GM21381 (cell line): ENCODE results near the gene CLDN20.
"Not testable (repeated sequence)": the region's sequence is repeated elsewhere in the genome, so short reads cannot be mapped to it uniquely, and the experiment has no call there.

Source experiments
- ATAC-seq: cut with Tn5 transposase; IDR thresholded peaks from one replicate; pipeline ENCODE4 v1.9.1; 2021; ENCODE audit warnings: mild to moderate bottlenecking, moderate library complexity; ENCODE audit not compliant: unreplicated experiment

CLDN20 gene

GRCh38 chr6:155268088-155268867, 4.5 kb downstream of the CLDN20 start:
- not testable (repeated sequence) for ATAC-seq

DNA sequence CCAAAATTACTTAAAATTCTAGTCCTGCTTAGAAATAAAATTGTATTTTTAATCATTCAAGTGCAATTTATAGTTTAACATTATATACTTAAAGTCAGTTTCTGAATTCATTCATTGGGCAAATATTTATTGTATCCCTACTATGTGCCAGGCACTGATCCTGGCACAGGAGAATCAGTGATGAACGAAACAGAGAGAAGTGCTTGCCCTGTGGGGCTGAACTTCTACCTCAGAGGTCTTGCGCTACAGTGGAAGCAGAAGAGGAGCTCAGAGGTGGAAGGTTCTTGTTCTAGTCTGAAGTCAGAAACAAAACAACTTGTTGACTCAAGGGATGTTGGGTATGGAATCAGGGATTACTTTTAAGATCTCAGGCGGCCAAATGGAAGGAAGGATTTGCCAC, 6.0 kb downstream of the CLDN20 start:
- ATAC-seq: no peak

GRCh38 chr6:155270561-155271091, 6.8 kb downstream of the CLDN20 start:
- no peak for ATAC-seq

DNA sequence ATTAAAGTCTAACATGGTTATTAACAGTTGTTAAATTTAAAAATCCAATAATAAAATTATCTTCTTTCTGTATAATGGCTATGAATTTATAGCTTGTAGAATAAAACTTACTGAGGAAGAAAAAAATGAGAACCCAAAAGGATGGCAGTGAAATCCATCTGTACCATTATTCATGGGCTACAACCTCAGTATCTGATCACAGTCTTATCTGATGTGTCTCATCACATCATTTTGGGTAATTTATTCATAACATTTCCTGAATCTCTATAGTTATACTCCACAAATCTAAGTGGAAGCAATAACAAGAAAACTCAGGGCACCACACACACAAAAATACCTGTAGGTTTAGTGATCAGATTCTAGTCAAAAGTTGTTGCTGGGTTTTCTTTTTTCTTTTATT, 7.3 kb downstream of the CLDN20 start:
- no peak for ATAC-seq

- no peak for ATAC-seq
Observed at GRCh38 chr6:155272353-155273232, 8.8 kb downstream of the CLDN20 start.

- no peak for ATAC-seq
Observed at GRCh38 chr6:155273431-155273830, 9.6 kb downstream of the CLDN20 start.

DNA sequence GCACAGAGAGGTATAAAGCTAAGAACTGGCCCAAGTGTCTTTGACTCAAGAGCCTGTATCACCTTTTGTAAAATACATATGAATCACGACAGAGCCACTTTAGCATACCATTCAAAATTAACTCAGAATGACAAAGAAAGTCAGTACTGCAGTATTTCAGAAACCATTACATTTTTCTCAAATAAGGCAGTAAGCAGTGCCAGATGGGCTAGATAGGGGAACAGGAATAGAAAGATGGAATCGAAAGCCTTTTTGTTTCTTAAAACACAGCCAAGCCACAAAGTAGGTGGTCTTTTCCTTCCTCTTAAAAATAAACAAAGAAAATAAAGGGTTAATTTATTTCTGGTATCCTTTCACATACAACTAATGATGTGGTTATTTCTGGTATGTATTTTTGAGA, 10.3 kb downstream of the CLDN20 start:
- no peak for ATAC-seq

GRCh38 chr6:155274533-155274932, 10.7 kb downstream of the CLDN20 start:
- no peak for ATAC-seq

DNA sequence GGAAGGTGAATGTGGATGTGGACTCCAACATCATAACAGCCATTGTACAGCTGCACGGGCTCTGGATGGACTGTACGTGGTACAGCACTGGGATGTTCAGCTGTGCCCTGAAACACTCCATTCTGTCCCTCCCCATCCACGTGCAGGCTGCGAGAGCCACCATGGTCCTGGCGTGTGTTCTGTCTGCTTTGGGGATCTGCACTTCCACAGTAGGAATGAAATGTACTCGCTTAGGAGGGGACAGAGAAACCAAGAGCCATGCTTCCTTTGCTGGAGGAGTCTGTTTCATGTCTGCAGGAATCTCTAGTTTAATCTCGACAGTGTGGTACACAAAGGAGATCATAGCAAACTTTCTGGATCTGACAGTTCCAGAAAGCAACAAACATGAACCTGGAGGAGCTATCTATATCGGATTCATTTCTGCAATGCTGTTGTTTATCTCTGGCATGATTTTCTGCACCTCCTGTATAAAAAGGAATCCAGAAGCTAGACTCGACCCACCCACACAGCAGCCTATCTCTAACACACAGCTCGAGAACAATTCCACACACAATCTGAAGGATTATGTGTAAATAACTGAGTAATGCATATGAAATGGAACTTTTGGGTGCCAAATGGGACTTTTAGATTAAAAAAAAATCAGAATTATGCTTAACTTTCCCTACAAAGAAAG, 12.1 kb downstream of the CLDN20 start:
- ATAC-seq: no peak

DNA sequence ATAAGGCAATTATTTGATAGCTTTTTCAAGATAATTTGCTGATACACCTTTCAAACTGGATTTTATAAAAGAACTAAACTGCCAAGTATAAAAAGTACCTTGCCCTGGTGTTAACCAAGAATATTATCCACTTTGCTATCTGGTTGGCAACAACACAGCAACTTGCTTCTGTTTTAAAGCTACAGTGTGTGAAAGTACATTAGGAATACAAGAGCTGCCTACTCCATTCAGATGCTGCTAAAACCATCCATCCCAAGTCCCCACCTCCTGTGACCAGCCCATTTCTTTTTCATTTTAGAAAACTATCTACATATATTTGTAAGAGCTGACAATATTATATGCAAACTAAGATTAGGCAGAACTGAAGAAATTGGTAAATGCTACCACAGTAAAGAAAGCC, 12.8 kb downstream of the CLDN20 start:
- ATAC-seq: no peak

GRCh38 chr6:155278319-155279049, 14.7 kb downstream of the CLDN20 start:
- no peak for ATAC-seq

- ATAC-seq: no peak
Observed at GRCh38 chr6:155284775-155285174, 21.0 kb downstream of the CLDN20 start.

- no peak for ATAC-seq
Observed at GRCh38 chr6:155287762-155288161, 23.9 kb downstream of the CLDN20 start.

- no peak for ATAC-seq
Observed at GRCh38 chr6:155290491-155290890, 26.7 kb downstream of the CLDN20 start.

DNA sequence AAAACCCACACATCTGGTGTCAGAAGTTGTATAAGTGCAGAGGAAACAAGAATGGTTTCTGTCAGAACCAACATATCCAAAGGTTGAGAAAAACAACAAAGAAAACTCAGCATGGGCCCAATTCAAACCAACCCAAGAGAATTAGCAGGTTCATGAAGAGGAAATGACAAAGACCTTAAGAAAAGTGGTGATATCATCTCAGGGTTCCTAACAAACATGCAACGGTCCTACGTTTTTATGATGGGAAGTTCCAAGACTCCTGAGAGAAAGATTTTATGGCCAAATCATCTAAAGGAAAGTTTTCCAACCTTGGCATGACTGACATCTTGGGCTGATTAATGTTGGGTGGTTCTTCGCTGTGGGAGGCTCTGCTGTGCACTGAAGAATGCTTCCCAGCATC, 27.5 kb downstream of the CLDN20 start:
- no peak for ATAC-seq

GRCh38 chr6:155292711-155293110, 28.9 kb downstream of the CLDN20 start:
- no peak for ATAC-seq

DNA sequence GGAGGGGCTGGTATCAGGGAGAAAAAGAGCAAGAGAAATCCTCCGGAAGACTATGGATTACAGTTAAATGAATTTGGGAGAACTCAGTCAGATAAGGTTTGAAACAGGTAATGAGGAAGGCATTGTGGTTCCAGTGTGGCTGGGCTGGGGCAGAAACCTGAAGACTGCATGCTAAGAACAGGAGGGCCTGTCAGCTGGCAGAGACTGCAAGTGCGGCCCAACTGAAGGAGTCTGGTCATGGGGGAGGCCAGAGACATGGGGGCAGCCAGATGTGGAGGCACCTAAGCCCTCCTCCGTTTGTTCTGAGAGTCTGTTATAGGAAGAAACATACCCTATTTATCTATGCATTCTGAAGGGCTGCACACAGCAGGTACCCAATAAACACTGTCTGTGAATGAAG, 33.9 kb downstream of the CLDN20 start:
- ATAC-seq: no peak

DNA sequence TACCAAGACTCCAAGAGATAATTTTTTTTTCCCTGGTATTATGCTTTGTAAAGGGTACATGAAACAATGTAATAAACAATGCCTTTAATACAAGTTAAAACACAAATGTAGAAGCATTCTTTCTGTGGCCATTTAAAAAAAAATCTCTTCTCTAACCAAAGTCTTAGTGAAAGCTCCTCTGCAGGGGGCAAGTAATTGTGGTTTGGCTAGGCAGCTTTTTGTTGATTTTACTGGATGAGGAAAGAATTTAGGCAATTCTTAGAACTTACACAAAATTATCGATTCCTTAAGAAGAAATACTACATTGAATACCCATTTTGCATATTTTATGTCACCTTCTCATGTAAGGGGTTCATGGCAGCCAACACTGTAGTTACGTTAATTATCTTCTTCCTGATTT, 38.1 kb downstream of the CLDN20 start:
- ATAC-seq: no peak

DNA sequence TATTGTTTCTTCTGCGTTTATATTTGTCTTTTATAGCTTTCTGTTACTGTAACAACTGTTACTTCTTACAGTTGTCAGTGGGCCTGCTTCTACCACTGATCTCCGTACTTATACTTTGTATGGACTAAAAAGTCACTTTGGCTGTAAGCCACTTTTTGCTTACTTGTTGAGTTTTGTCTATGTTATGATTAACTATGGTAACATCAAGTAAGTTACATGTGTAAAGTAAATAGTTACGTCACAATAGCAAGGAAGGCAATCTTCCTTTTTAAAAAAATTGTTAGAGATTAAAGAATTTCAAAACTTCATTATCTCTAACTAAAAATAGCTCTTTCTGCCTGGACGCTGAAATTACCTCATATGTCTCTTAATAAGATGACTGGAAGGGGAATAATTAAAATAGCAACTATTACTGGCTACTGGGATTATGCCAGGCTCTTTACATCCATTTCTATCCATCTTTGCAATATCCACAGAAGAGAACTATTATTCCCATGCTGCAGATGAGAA, 39.6 kb downstream of the CLDN20 start:
- ATAC-seq: no peak

- no peak for ATAC-seq
Observed at GRCh38 chr6:155306958-155307357, 43.1 kb downstream of the CLDN20 start.
